Fibroblast of pulmonary artery (primary cell): ENCODE data around the gene TMEM218.
A peak's percentile ranks its signal among the peaks of the same experiment; 100 is the strongest.

Experiments used
- DNase-seq: peaks from one replicate; pipeline ENCODE4 v3.0.0-alpha.2; 2010; ENCODE audit warnings: low read depth
- H3K4me3 ChIP-seq: replicated peaks from 2 replicates; pipeline ENCODE4 v1.5.1; 2011; ENCODE audit warnings: low read depth, mild to moderate bottlenecking, control low read depth, low read length, moderate library complexity
- CTCF ChIP-seq: IDR thresholded peaks from 2 replicates; pipeline ENCODE4 v1.5.1; 2011; ENCODE audit warnings: mild to moderate bottlenecking, control low read depth, low read length, inconsistent platforms; ENCODE audit errors: missing control alignments

Gene TMEM218

GRCh38 chr11:125072961-125073590 lies 38.4 kb downstream of the TMEM218 start:
- DNase-seq, result no peak
- H3K4me3 ChIP-seq, result no peak overlapping the region
- no peak for TF ChIP-seq CTCF

GRCh38 chr11:125072218-125072960 lies 39.0 kb downstream of the TMEM218 start:
- H3K4me3 ChIP-seq, result no peak overlapping the region
- no peak for DNase-seq
- TF ChIP-seq CTCF, result no peak

- H3K4me3 ChIP-seq, result no peak overlapping the region
These were observed 39.6 kb downstream of the TMEM218 start for GRCh38 chr11:125071846-125072217.

GRCh38 chr11:125071435-125071834 lies 40.0 kb downstream of the TMEM218 start:
- no peak overlapping the region for H3K4me3 ChIP-seq
- TF ChIP-seq CTCF, result no peak
- DNase-seq, result no peak

More at GRCh38 chr11:125071846-125072217, 39.6 kb downstream of the TMEM218 start:
- DNase-seq, result no peak
- no peak for TF ChIP-seq CTCF

- peak; percentile 77 for DNase-seq
- TF ChIP-seq CTCF, result no peak
- no peak overlapping the region for H3K4me3 ChIP-seq
These were observed 40.6 kb downstream of the TMEM218 start for GRCh38 chr11:125070699-125071254.

GRCh38 chr11:125069796-125070195 lies 41.6 kb downstream of the TMEM218 start:
- no peak for TF ChIP-seq CTCF
- H3K4me3 ChIP-seq, result no peak overlapping the region

More at GRCh38 chr11:125069796-125070195, 41.6 kb downstream of the TMEM218 start:
- peak; percentile 25 for DNase-seq
